Calu3 (cell line): ENCODE measurements around the gene HNRNPLL. TPM values are rescaled to one million over a fixed set of nuclear protein-coding genes. Genes with fewer than 3 reads are reported as not detected.

Experiments used
- Bru-seq: library from RNA; stranded (reverse); fragments of 400-500 nt; gene quantifications from one replicate; lab custom pipeline; 2021; lab: Mats Ljungman, UMichigan
- BruChase-seq, 2 experiments: library from RNA; stranded (reverse); fragments of 400-500 nt; gene quantifications; one replicate each; lab custom pipeline; 2021; lab: Mats Ljungman, UMichigan
- BruUV-seq: library from RNA; stranded (reverse); fragments of 400-500 nt; replicated peaks from 2 replicates; lab custom pipeline; 2021; lab: Mats Ljungman, UMichigan
- CTCF ChIA-PET: fragments of 300-600 bp; sonication (Branson Sonifier 250); formaldehyde crosslinking; loops from one replicate; lab custom pipeline; 2022; ENCODE audit warnings: antibody characterized with exemption; lab: Charles Lee
- DNase-seq: peaks from one replicate; pipeline ENCODE4 v3.0.0; 2022
- H3K27ac Mint-ChIP-seq: one replicate; pipeline ENCODE4 v1.8.0; 2022; ENCODE audit warnings: mixed read lengths; ENCODE audit not compliant: unreplicated experiment
- H3K27me3 Mint-ChIP-seq: one replicate; pipeline ENCODE4 v1.8.0; 2022; ENCODE audit warnings: mixed read lengths; ENCODE audit not compliant: unreplicated experiment
- H3K36me3 Mint-ChIP-seq: one replicate; pipeline ENCODE4 v1.8.0; 2022; ENCODE audit warnings: mild to moderate bottlenecking, moderate library complexity, mixed read lengths; ENCODE audit not compliant: insufficient read depth, unreplicated experiment
- H3K4me1 Mint-ChIP-seq: one replicate; pipeline ENCODE4 v1.8.0; 2022; ENCODE audit warnings: mild to moderate bottlenecking, low read depth, mixed read lengths; ENCODE audit not compliant: unreplicated experiment
- H3K4me3 Mint-ChIP-seq: one replicate; pipeline ENCODE4 v1.8.0; 2022; ENCODE audit warnings: mild to moderate bottlenecking, low read depth, moderate library complexity, mixed read lengths; ENCODE audit not compliant: unreplicated experiment
- H3K9me3 Mint-ChIP-seq: one replicate; pipeline ENCODE4 v1.8.0; 2022; ENCODE audit warnings: low read depth, mixed read lengths; ENCODE audit not compliant: unreplicated experiment
- intact Hi-C: fragments of 100-400 bp; cut with micrococcal nuclease; formaldehyde crosslinking; loops from one replicate; pipeline ENCODE4 v1.10.0; 2022; ENCODE audit not compliant: unreplicated experiment
- long read RNA-seq: library from polyadenylated mRNA; stranded (forward); transcript quantifications from one replicate; pipeline ENCODE4 v2.0.0, GENCODE V29; 2022
- total RNA-seq: library from RNA; stranded (reverse); gene quantifications from 2 replicates; pipeline ENCODE4 v1.2.3, GENCODE V29; 2022
- TF ChIP-seq, protein P1 (sequence below): fragments of 200-600 bp; IDR thresholded peaks from one replicate; pipeline ENCODE4 v1.8.0; 2022; ENCODE audit warnings: antibody characterized with exemption; ENCODE audit not compliant: unreplicated experiment

The HNRNPLL gene
- 47.6 and 51.3 TPM in 2 replicates for total RNA-seq
- Bru-seq, nascent RNA: percentile 92 among the genes with signal in this experiment
- BruChase-seq, experiment 1, labeled RNA remaining after a 6-hour chase: percentile 90 among the genes with signal in this experiment
- percentile 90 among the genes with signal in this experiment for BruChase-seq, experiment 2, labeled RNA remaining after a 2-hour chase
- long read RNA-seq, full-length matches to known transcripts: 42 of 52 reads
- long read RNA-seq, partial matches to known transcripts: 8 of 52 reads
- long read RNA-seq, other reads (novel, unspliced or antisense): 2 of 52 reads

DNA sequence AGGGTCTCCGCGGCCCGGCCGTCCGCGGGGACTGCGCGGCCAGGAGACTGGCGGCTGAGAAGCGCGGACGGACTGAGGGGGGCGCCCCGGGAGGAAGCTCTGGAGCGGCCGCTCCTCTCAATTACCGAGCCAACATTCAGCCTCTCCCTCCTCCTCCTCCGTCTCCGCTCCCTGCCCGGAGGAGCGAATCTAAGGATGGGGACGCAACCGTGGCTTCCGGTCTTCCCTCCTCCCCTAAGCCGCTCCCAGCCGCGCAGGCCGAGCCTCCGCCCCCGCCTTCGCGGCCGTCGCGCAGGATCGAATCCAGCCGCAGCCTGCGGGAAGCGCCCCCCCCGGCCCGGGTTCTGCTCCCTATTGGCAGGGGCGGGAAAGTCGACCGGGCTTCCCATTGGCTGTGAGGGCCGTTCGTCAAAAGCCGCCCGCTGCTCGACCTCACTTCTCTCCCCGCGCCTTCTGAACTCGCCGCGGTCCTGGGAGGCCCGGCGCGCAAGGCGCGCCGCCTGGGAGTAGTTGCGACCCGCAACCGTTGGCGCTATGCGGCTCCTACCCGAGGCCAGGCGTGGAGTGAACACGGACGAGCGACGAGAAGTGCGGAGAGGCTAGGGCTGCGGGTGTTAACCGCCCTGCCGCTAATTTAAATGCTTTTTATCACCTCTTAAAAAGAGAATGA, at the start of gene HNRNPLL:
HNRNPLL (minus strand) TSS at position 197 of the 670 bp plus-strand sequence. CDS start 302 bp downstream, outside the sequence.
- intact Hi-C loops: loop anchor here (2.0 kb wide), 1 partner anchor 124 kb away; no protein-coding TSS in a partner anchor
- peaks cover 38% of the 10 kb centered on the region for H3K36me3 Mint-ChIP-seq
- TF ChIP-seq, protein P1, sequence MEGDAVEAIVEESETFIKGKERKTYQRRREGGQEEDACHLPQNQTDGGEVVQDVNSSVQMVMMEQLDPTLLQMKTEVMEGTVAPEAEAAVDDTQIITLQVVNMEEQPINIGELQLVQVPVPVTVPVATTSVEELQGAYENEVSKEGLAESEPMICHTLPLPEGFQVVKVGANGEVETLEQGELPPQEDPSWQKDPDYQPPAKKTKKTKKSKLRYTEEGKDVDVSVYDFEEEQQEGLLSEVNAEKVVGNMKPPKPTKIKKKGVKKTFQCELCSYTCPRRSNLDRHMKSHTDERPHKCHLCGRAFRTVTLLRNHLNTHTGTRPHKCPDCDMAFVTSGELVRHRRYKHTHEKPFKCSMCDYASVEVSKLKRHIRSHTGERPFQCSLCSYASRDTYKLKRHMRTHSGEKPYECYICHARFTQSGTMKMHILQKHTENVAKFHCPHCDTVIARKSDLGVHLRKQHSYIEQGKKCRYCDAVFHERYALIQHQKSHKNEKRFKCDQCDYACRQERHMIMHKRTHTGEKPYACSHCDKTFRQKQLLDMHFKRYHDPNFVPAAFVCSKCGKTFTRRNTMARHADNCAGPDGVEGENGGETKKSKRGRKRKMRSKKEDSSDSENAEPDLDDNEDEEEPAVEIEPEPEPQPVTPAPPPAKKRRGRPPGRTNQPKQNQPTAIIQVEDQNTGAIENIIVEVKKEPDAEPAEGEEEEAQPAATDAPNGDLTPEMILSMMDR: no peak
- H3K4me1 Mint-ChIP-seq: peaks cover 29% of the 10 kb centered on the region
- H3K4me3 Mint-ChIP-seq: peak within 1 kb of the TSS; percentile 86
- CTCF ChIA-PET: interaction anchor here (0.7 to 2.7 kb wide), 4 partner anchors 10 to 1354 kb away, joined by 3 to 12 read pairs (median 3); no protein-coding TSS in a partner anchor
- no TSS peak for BruUV-seq
- no peaks in the 10 kb centered on the region for H3K9me3 Mint-ChIP-seq
- peak within 1 kb of the TSS; percentile 75 for H3K27ac Mint-ChIP-seq
- no peaks in the 10 kb centered on the region for H3K27me3 Mint-ChIP-seq
- DNase-seq: peak; percentile 99

DNA sequence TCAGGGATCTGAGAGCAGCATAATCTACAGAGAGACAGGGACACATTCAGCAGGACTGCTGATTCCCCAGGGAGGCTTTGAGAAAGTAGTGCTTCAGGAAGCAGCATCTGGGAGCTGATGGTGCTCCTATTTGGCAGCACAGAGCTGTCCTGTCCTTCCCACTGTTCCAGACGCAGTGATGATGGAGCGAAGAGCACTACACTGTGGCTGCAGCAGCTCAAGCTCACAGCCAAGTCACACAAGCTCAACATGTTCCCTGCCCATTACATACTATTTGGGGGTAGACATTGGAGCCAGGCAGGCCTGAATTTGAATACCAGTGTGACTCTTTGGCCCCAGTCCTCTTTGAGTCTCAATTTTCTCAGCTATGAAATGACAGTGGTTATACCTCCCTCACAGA, 48.0 kb upstream of the HNRNPLL start:
- H3K27ac Mint-ChIP-seq: no peak overlapping the region
- intact Hi-C loops: no loop called here
- BruUV-seq: no TSS peak
- no peak overlapping the region for H3K4me3 Mint-ChIP-seq
- CTCF ChIA-PET: no interaction called here
- H3K36me3 Mint-ChIP-seq: no peaks in the 10 kb centered on the region
- TF ChIP-seq, protein P1: no peak
- peaks cover 47% of the 10 kb centered on the region for H3K27me3 Mint-ChIP-seq
- DNase-seq: no peak
- H3K4me1 Mint-ChIP-seq: no peaks in the 10 kb centered on the region
- H3K9me3 Mint-ChIP-seq: no peaks in the 10 kb centered on the region

DNA sequence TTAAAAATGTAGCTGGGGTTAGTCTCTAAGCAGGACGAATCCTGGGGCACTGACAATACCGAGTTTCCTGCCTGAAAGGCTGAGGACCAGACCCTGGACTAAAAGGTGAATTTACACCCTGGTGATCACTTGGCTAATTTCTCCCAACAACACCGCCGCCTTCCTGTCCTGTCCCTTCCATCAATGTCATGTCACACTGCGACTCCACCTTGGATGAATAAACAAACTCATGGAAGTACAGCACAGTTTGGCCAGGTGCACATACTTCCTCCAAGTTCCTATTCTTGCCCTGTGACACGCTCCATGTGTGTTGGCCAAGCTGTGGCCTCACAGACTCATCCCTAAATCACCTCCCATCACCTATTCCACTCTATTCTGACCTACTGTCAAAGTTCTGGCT, 47.3 kb upstream of the HNRNPLL start:
- CTCF ChIA-PET: no interaction called here
- H3K4me1 Mint-ChIP-seq: no peaks in the 10 kb centered on the region
- no TSS peak for BruUV-seq
- no peaks in the 10 kb centered on the region for H3K9me3 Mint-ChIP-seq
- no peaks in the 10 kb centered on the region for H3K36me3 Mint-ChIP-seq
- no peak for DNase-seq
- intact Hi-C loops: no loop called here
- H3K4me3 Mint-ChIP-seq: no peak overlapping the region
- peaks cover 40% of the 10 kb centered on the region for H3K27me3 Mint-ChIP-seq
- TF ChIP-seq, protein P1: no peak
- no peak overlapping the region for H3K27ac Mint-ChIP-seq

DNA sequence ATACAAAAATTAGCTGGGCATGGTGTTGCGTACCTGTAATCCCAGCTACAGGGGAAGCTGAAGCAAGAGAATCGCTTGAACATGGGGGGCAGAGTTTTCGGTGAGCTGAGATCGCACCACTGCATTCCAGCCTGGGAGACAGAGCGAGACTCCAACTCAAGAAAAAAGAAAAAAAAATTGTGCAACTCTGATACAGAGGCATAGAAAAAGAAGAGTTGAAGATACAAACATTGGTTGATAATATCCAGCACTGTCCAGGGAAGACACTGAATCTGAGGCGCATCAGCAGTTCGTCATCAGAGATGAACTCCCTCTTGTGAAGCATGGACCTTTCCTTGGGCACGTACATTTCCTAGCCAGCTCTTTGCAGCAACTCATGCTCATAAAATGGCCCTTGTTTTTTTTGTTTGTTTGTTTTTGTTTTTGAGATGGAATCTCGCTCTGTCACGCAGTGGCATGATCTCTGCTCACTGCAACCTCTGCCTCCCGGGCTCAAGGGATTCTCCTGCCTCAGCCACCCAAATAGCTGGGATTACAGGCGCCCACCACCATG, 46.5 kb upstream of the HNRNPLL start:
- Mint-ChIP-seq H3K27ac (no peak overlapping the region), H3K36me3 (no peaks in the 10 kb centered on the region), H3K9me3 (no peaks in the 10 kb centered on the region), H3K4me3 (no peak overlapping the region), H3K27me3 (peaks cover 36% of the 10 kb centered on the region), H3K4me1 (no peaks in the 10 kb centered on the region)
- no TSS peak for BruUV-seq
- DNase-seq: no peak
- TF ChIP-seq, protein P1: no peak
- intact Hi-C loops: no loop called here
- CTCF ChIA-PET: interaction anchor here (0.9 kb wide), 1 partner anchor 31 kb away, joined by 3 read pairs; no protein-coding TSS in a partner anchor
